Panc1 (cell line): ENCODE measurements around the gene ATP6V1B1.

Source experiments
- POLR2AphosphoS5 ChIP-seq: IDR thresholded peaks from 2 replicates; pipeline ENCODE4 v1.6.1; 2012; ENCODE audit warnings: mild to moderate bottlenecking, low read depth, low read length, moderate library complexity
- SIN3A ChIP-seq: IDR thresholded peaks from 2 replicates; pipeline ENCODE4 v1.6.1; 2012; ENCODE audit warnings: low read depth, mild to moderate bottlenecking, low read length, moderate library complexity, borderline replicate concordance; ENCODE audit not compliant: insufficient read depth
- TCF7L2 ChIP-seq: IDR thresholded peaks from 2 replicates; pipeline ENCODE4 v1.6.1; 2011; ENCODE audit warnings: mild to moderate bottlenecking, low read depth, low read length, inconsistent platforms
- TF ChIP-seq, protein P1 (sequence below): fragments of 450-650 bp; IDR thresholded peaks from 2 replicates; pipeline ENCODE4 v1.5.1; 2017; ENCODE audit warnings: mild to moderate bottlenecking

DNA sequence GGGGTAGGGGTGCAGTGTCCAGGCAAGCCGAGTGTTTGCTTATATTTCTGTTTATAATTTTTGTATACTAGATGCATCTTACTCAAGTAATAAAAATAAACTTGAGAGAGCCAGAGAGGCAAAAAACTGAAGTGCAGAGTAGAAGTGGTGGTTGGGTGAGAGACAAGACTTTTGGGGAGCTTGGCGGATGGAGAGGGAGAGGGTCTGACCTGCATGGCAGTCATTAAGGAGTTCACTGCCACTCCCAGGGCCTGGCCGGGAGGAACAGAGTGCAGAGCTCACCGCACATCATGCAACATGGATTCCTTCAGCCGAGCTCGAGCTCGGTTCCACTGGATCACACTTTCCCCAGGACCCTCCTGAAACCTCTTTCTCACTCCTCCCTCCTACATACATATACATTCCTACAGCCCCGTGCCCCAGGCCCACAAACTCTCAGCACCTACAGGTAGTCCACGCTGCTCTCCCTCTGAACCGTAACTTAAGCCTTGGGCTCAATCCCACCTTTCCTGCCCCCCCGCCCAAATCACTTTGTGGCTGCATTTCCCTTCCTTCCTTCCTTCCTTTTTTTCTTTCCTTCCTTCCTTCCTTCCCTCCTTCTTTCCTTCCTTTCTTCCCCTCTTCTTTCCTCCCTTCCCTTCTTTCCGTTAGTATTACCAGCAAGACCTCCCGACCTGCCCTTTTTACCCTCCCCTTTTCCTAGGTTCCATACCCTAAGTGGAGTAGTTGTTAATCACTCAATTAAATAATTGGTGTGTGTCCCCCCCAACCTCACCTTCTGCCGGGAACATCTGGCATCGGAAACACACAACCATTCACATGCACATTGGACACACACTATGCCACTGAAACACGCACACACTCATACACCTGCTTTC, 37.1 kb upstream of the ATP6V1B1 start:
- TF ChIP-seq, protein P1, sequence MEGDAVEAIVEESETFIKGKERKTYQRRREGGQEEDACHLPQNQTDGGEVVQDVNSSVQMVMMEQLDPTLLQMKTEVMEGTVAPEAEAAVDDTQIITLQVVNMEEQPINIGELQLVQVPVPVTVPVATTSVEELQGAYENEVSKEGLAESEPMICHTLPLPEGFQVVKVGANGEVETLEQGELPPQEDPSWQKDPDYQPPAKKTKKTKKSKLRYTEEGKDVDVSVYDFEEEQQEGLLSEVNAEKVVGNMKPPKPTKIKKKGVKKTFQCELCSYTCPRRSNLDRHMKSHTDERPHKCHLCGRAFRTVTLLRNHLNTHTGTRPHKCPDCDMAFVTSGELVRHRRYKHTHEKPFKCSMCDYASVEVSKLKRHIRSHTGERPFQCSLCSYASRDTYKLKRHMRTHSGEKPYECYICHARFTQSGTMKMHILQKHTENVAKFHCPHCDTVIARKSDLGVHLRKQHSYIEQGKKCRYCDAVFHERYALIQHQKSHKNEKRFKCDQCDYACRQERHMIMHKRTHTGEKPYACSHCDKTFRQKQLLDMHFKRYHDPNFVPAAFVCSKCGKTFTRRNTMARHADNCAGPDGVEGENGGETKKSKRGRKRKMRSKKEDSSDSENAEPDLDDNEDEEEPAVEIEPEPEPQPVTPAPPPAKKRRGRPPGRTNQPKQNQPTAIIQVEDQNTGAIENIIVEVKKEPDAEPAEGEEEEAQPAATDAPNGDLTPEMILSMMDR, result no peak
- TF ChIP-seq POLR2AphosphoS5 (no peak), SIN3A (no peak), TCF7L2 (no peak)
